Testis (tissue), 2 donors: ENCODE data around the gene NUP35.

Source experiments
- POLR2A ChIP-seq: fragments of 450-650 bp; IDR thresholded peaks from one replicate; pipeline ENCODE4 v1.6.1; 2017; ENCODE audit warnings: antibody characterized with exemption, mild to moderate bottlenecking, moderate library complexity
- TF ChIP-seq, protein P1 (sequence below), 3 experiments: fragments of 450-650 bp in 2 of 3; fragments of 200-600 bp in 1 of 3; sonication (generic) in 1 of 3; IDR thresholded peaks; one replicate each; pipeline ENCODE4 v1.5.1; 2016 to 2019; ENCODE audit warnings: antibody characterized with exemption in 3 of 3, mild to moderate bottlenecking in 2 of 3, moderate library complexity in 1 of 3

DNA sequence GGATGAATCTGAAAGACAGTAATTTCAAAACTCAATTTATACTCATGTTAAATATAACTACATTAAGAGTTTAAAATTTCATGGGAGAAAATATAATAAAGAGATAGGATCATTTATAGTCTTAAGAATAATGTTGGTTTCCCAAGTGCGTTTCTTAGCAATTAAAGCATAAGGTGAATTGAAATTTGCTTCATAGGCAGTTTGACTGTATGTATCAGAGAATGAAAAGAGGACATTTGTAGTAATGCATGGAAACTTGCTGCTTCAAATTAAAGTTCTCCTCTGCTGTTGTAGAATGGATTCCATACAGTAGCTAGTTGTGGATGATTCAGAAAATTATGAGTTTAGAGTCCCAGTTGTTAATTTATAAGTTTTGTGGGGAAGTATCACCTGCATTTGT lies 68.1 kb downstream of the NUP35 start:
- no peak for TF ChIP-seq POLR2A
- TF ChIP-seq, protein P1, sequence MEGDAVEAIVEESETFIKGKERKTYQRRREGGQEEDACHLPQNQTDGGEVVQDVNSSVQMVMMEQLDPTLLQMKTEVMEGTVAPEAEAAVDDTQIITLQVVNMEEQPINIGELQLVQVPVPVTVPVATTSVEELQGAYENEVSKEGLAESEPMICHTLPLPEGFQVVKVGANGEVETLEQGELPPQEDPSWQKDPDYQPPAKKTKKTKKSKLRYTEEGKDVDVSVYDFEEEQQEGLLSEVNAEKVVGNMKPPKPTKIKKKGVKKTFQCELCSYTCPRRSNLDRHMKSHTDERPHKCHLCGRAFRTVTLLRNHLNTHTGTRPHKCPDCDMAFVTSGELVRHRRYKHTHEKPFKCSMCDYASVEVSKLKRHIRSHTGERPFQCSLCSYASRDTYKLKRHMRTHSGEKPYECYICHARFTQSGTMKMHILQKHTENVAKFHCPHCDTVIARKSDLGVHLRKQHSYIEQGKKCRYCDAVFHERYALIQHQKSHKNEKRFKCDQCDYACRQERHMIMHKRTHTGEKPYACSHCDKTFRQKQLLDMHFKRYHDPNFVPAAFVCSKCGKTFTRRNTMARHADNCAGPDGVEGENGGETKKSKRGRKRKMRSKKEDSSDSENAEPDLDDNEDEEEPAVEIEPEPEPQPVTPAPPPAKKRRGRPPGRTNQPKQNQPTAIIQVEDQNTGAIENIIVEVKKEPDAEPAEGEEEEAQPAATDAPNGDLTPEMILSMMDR (IDR thresholded peaks at IDR 0.05) = no peak
